Measurements from ENCODE around the gene NOTO.

DNA sequence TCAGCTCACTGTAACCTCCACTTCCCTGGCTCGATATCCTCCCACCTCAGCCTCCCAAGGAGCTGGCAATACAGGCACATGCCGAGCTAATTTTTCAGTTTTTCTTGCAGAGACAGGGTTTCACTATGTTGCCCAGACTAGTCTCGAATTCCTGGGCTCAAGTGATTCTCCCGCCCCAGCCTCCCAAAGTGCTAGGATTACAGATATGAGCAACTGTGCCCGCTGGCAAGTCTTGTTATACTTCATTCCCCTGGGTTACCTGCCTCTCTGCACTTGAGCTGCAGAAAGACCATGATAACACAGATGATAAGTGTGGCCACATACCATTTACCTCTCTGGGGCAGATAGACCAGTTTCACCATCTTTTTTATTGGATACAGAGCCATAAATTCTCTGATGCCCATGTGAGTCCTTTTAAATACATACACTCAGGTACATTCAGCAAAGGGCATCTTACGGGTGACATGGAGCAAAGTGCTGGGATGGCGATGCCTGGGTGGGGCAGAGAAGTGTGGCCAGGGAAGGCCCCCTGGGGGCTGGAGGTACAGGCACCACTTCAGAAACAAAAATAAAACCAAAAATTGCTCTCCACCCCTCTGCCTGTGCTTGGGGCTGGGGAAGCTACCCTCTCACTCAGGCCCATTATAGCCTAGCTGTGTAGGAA, 52.1 kb downstream of the NOTO start:
- peak; percentile 19; the same call in 1 of the 2 replicates for TF ChIP-seq POLR2AphosphoS5 (IDR thresholded peaks at IDR 0.05; ENCODE audit: low read depth, low read length)
- no peak for TF ChIP-seq POLR2A (IDR thresholded peaks at IDR 0.05; ENCODE audit: low read depth, low read length)
- no peak for TF ChIP-seq TAF1 (IDR thresholded peaks at IDR 0.05; ENCODE audit: borderline replicate concordance, low read depth, low read length)
